ENCODE measurements around the gene ARSI. TPM values are rescaled to one million over a fixed set of nuclear protein-coding genes. Genes with fewer than 3 reads are reported as not detected.

Gene ARSI
- total RNA-seq, 2 donors from 2014 or later, result 0.26 TPM; not detected in 1

DNA sequence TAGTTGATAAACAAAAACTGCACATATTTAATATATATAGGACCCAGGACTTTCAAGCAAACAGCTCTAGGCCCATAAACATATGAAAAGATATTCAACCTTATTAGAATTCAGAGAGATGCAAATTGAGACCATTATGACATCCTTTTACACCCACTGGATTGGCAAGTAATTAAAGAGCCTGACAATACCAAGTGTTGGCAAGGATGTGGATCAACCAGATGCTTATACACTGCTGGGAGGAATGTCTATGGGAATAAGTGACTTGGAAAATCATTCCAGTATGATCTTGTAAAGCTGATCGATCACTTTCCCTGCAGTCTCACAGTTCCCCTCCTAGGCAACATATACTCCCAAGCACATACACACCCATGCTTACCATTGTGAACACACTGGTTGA lies 39.3 kb upstream of the ARSI start:
- no peak for DNase-seq
- 83 to 94% methylated on average over 1 of the region's 1 CpG for WGBS, 2 donors
- TF ChIP-seq, protein P1, sequence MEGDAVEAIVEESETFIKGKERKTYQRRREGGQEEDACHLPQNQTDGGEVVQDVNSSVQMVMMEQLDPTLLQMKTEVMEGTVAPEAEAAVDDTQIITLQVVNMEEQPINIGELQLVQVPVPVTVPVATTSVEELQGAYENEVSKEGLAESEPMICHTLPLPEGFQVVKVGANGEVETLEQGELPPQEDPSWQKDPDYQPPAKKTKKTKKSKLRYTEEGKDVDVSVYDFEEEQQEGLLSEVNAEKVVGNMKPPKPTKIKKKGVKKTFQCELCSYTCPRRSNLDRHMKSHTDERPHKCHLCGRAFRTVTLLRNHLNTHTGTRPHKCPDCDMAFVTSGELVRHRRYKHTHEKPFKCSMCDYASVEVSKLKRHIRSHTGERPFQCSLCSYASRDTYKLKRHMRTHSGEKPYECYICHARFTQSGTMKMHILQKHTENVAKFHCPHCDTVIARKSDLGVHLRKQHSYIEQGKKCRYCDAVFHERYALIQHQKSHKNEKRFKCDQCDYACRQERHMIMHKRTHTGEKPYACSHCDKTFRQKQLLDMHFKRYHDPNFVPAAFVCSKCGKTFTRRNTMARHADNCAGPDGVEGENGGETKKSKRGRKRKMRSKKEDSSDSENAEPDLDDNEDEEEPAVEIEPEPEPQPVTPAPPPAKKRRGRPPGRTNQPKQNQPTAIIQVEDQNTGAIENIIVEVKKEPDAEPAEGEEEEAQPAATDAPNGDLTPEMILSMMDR (IDR thresholded peaks at IDR 0.05), result no peak
- no peak for TF ChIP-seq POLR2A (IDR thresholded peaks at IDR 0.05)
- no peaks in the 10 kb centered on the region for H3K9me3 ChIP-seq
- no peak for ATAC-seq
- H3K27ac ChIP-seq, result no peak overlapping the region
- H3K4me1 ChIP-seq, result no peaks in the 10 kb centered on the region
- no peaks in the 10 kb centered on the region for H3K36me3 ChIP-seq (replicated peaks in 1 of 2; ENCODE audit: insufficient read depth in 1 of 2, low read depth in 2 of 2)
- no peaks in the 10 kb centered on the region for H3K27me3 ChIP-seq
- intact Hi-C loops (cut with DNase I), result loop anchor here (10.0 kb wide), 1 partner anchor 177 kb away; the partner anchor contains the start of gene CDX1
- H3K4me3 ChIP-seq, result no peak overlapping the region

DNA sequence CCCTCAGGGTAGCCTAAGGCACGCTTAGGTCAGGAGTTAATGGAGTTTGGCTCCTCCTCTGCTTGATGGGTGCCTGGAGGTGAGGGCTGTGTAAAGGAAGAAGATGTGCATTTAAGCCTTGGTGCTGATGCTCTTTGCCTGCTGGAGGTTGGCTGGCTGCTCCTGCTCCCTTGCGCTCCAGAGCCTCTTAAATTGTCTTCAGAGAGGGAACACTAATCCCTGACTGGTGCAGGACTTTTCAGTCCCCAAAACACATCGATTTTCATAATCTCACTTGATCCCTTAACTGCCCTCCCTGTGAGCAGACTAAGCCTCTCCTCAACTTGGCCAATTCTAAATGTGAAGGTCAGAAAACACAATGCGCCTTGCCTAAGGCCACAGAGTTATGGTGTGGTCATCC lies 38.6 kb upstream of the ARSI start:
- DNase-seq, result no peak
- no peaks in the 10 kb centered on the region for H3K27me3 ChIP-seq
- intact Hi-C loops (cut with DNase I), result loop anchor here (10.0 kb wide), 1 partner anchor 177 kb away; the partner anchor contains the start of gene CDX1
- H3K4me3 ChIP-seq, result no peak overlapping the region
- H3K27ac ChIP-seq, result no peak overlapping the region
- H3K4me1 ChIP-seq, result no peaks in the 10 kb centered on the region
- WGBS, 2 donors, result 79 to 82% methylated on average over 4 of the region's 4 CpGs
- no peak for ATAC-seq
- H3K36me3 ChIP-seq (replicated peaks in 1 of 2; ENCODE audit: insufficient read depth in 1 of 2, low read depth in 2 of 2), result no peaks in the 10 kb centered on the region
- no peaks in the 10 kb centered on the region for H3K9me3 ChIP-seq
- TF ChIP-seq, protein P1 (IDR thresholded peaks at IDR 0.05), result no peak
- TF ChIP-seq POLR2A (IDR thresholded peaks at IDR 0.05), result no peak

DNA sequence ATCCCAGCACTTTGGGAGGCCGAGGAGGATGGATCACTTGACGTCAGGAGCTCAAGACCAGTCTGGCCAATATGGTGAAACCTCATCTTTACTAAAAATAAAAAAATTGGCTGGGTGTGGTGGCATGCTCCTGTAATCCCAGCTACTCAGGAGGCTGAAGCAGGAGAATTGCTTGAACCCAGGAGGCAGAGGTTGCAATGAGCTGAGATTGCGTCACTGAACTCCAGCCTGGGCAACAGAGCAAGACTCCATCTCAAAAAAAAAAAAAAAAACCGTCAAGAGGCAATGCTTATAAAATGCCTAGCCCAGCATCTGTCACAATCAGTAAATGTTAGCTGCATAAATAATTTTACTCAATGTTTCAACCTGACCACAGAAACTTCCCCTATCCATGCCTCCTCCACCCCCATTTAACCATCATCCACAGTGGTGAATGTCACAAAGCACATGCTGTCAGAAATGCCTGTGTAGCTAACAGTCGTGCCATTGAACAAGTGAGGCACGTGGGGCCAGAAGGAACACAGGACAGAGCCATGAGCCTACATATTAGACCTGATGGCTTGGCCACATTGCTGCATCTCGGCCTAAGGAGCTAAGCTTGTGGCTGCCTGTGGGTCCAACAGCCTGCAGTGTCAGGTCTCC lies 38.0 kb upstream of the ARSI start:
- intact Hi-C loops (cut with DNase I), result loop anchor here (10.0 kb wide), 1 partner anchor 176 kb away; the partner anchor contains the start of gene CDX1
- ATAC-seq, result no peak
- no peak for TF ChIP-seq POLR2A (IDR thresholded peaks at IDR 0.05)
- TF ChIP-seq, protein P1 (IDR thresholded peaks at IDR 0.05), result no peak
- Histone ChIP-seq H3K4me3 (no peak overlapping the region), H3K36me3 (replicated peaks in 1 of 2; ENCODE audit: insufficient read depth in 1 of 2, low read depth in 2 of 2) (no peaks in the 10 kb centered on the region), H3K27ac (no peak overlapping the region), H3K4me1 (no peaks in the 10 kb centered on the region), H3K27me3 (no peaks in the 10 kb centered on the region), H3K9me3 (no peaks in the 10 kb centered on the region)
- WGBS, 2 donors, result 70 to 79% methylated on average over 7 of the region's 7 CpGs
- no peak for DNase-seq

DNA sequence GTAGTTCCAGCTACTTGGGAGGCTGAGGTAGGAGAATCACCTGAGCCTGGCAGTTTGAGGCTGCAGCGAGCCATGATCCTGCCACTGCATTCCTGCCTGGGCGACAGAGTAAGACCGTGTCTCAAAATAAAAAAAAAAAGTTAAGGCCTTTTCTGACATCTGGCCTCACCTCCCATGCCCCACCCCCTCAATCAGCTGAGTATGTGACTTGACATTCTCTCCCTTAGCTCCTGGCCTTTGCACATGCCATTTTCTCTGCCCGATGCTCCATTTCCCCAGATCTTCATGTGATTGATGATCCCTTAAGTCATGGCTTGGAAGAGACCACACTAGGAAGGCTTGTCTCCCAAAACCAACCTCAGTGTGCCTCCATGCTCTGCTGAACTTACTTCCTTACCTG lies 37.1 kb upstream of the ARSI start:
- DNase-seq (no peak), ATAC-seq (no peak)
- intact Hi-C loops (cut with DNase I), result loop anchor here (10.0 kb wide), 1 partner anchor 175 kb away; the partner anchor contains the start of gene CDX1
- no peak overlapping the region for H3K27ac ChIP-seq
- WGBS, 2 donors, result 89 to 92% methylated on average over 4 of the region's 4 CpGs
- H3K9me3 ChIP-seq, result no peaks in the 10 kb centered on the region
- TF ChIP-seq, protein P1 (IDR thresholded peaks at IDR 0.05), result no peak
- TF ChIP-seq POLR2A (IDR thresholded peaks at IDR 0.05), result no peak
- H3K27me3 ChIP-seq, result no peaks in the 10 kb centered on the region
- H3K36me3 ChIP-seq (replicated peaks in 1 of 2; ENCODE audit: insufficient read depth in 1 of 2, low read depth in 2 of 2), result no peaks in the 10 kb centered on the region
- H3K4me1 ChIP-seq, result no peaks in the 10 kb centered on the region
- no peak overlapping the region for H3K4me3 ChIP-seq

DNA sequence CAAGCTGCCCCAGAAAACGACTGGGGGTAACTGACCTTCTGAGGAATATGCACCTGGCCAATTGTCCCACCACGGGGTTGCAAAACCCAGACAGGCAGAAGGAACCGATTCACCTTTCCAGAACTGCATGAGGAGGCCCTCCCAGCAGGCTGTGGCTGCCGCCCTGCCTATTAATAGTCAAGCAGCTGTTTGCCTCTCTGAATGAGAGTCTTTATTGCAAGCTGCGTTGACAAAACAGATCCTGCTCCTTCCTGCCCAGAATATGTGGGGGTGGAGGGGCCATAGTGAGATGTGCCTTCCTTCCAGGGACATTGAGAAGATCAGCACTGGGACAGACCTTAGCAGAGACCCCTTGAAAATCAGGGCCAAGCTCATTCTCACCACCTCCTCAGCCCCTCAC lies 36.5 kb upstream of the ARSI start:
- WGBS, 2 donors, result 43 to 63% methylated on average over 1 to 5 of the region's 5 CpGs
- ATAC-seq (no peak), DNase-seq (no peak)
- Histone ChIP-seq H3K4me1 (no peaks in the 10 kb centered on the region), H3K36me3 (replicated peaks in 1 of 2; ENCODE audit: insufficient read depth in 1 of 2, low read depth in 2 of 2) (no peaks in the 10 kb centered on the region), H3K27ac (no peak overlapping the region), H3K27me3 (no peaks in the 10 kb centered on the region), H3K9me3 (no peaks in the 10 kb centered on the region), H3K4me3 (no peak overlapping the region)
- intact Hi-C loops (cut with DNase I), result no loop called here
- no peak for TF ChIP-seq POLR2A (IDR thresholded peaks at IDR 0.05)
